Kidney (tissue), 22 donors: ENCODE results near the gene CD300A. TPM values are rescaled to one million over a fixed set of nuclear protein-coding genes. Genes with fewer than 3 reads are reported as not detected.

Experiments used
- DNase-seq, 5 donors: peaks; one replicate each; pipeline ENCODE4 v3.0.0-alpha.2; 2013 to 2020
- FAIRE-seq: peaks from 2 replicates; lab custom pipeline; 2012; peaks lifted over from hg19 to GRCh38; lab: Jason Lieb, UNC
- H3K27ac ChIP-seq, 2 donors: one replicate each; pipeline ENCODE4 v1.7.0; 2013; ENCODE audit warnings: low read depth in 2 of 2, low read length in 2 of 2, inconsistent platforms in 1 of 2
- H3K27me3 ChIP-seq: one replicate; pipeline ENCODE4 v1.7.1; 2013; ENCODE audit warnings: low read length, inconsistent platforms; ENCODE audit not compliant: control insufficient read depth, insufficient read depth
- H3K36me3 ChIP-seq, 3 donors: one replicate each; pipeline versions ENCODE4 v1.7.0 to v1.7.1; 2013; ENCODE audit warnings: low read length in 3 of 3, control low read depth in 1 of 3, inconsistent platforms in 1 of 3; ENCODE audit not compliant: insufficient read depth in 3 of 3, control insufficient read depth in 2 of 3
- H3K4me1 ChIP-seq, 3 donors: one replicate each; pipeline versions ENCODE4 v1.7.0 to v1.7.1; 2013; ENCODE audit warnings: low read length in 3 of 3, inconsistent platforms in 1 of 3, low read depth in 1 of 3; ENCODE audit not compliant: control insufficient read depth in 2 of 3, insufficient read depth in 2 of 3
- H3K4me3 ChIP-seq, 3 donors: one replicate each; pipeline versions ENCODE4 v1.7.0 to v1.8.1; 2013; ENCODE audit warnings: low read length in 3 of 3, control low read depth in 1 of 3, inconsistent platforms in 1 of 3
- H3K9ac ChIP-seq, 3 donors: one replicate each; pipeline versions ENCODE4 v1.7.0 to v1.7.1; 2013; ENCODE audit warnings: low read length in 3 of 3, control low read depth in 1 of 3, inconsistent platforms in 1 of 3
- H3K9me3 ChIP-seq, 3 donors: one replicate each; pipeline versions ENCODE4 v1.7.0 to v1.7.1; 2013; ENCODE audit warnings: low read length in 3 of 3, control low read depth in 1 of 3, inconsistent platforms in 1 of 3; ENCODE audit not compliant: control insufficient read depth in 2 of 3, insufficient read depth in 1 of 3
- CTCF ChIP-seq: IDR thresholded peaks from 3 replicates; pipeline ENCODE4 v1.5.1; 2012; ENCODE audit warnings: mild to moderate bottlenecking, moderate library complexity, borderline replicate concordance; ENCODE audit not compliant: insufficient read depth; ENCODE audit errors: extremely low read depth
- intact Hi-C: fragments of 100-400 bp; cut with DNase I; formaldehyde crosslinking; loops from one replicate; pipeline ENCODE4 v1.11.1; 2022
- long read RNA-seq, 10 donors: library from polyadenylated mRNA in 1 of 10; unstranded in 1 of 10; transcript quantifications; one replicate each; pipeline ENCODE4 v2.0.0 and lab custom pipeline, GENCODE V29; 2021 to 2026
- polyA plus RNA-seq: library from polyadenylated mRNA; stranded (reverse); fragments of 350-450 nt; fragmentation: Illumina TruSeq; extraction: RNeasy Lipid Tissue Mini Kit (QIAGEN cat#74804); gene quantifications from one replicate; pipeline ENCODE4 v1.2.3, GENCODE V29; 2014; ENCODE audit warnings: low read depth, low replicate concordance; ENCODE audit not compliant: insufficient read depth
- total RNA-seq: library from RNA; stranded (reverse); fragmentation: NEBNext Ultra II Directional; extraction: Animal tissue kit (Norgen Biotek cat#: 25700); gene quantifications from one replicate; pipeline ENCODE4 v1.2.1, GENCODE V29; 2021
- donor health status: control.
- donor health status: control.
- donor health status: control.
- donor health status: control.
- donor health status: control.
- donor health status: DM: yes; HTN: yes; CAD: no.
- donor health status: Normal renal cell carcinoma (clear cell type).

Gene CD300A
- total RNA-seq, result 8.2 TPM
- 3.1 TPM for polyA plus RNA-seq
- long read RNA-seq, donor 1, result 0 reads
- long read RNA-seq, donor 2, partial matches to known transcripts, result 0 of 1 reads
- long read RNA-seq, donor 2, other reads (novel, unspliced or antisense), result 0 of 1 reads
- long read RNA-seq, donor 3, result 0 reads
- long read RNA-seq, donor 4, result 0 reads
- long read RNA-seq, donor 5, result 0 reads
- long read RNA-seq, donor 6, result 0 reads
- long read RNA-seq, donor 7, partial matches to known transcripts, result 0 of 2 reads
- long read RNA-seq, donor 7, other reads (novel, unspliced or antisense), result 2 of 2 reads
- long read RNA-seq, donor 8, result 0 reads
- long read RNA-seq, donor 9, result 0 reads
- long read RNA-seq, donor 10, partial matches to known transcripts, result 0 of 1 reads
- long read RNA-seq, donor 10, other reads (novel, unspliced or antisense), result 0 of 1 reads

GRCh38 chr17:74466111-74466827, at the start of gene CD300A:
CD300A (plus strand) TSS chr17:74466634; CDS start chr17:74466704, 70 bp downstream.
- intact Hi-C loops, result no loop called here
- Histone ChIP-seq H3K4me3 (peak within 1 kb of the TSS in 1 of 3 donors; percentile 17), H3K4me1 (peaks cover 0 to 2% (median 0%) of the 10 kb centered on the region in 3 donors), H3K9me3 (peaks cover 0 to 2% (median 0%) of the 10 kb centered on the region in 3 donors), H3K27ac (no peak within 1 kb of the TSS), H3K36me3 (no peaks in the 10 kb centered on the region), H3K27me3 (peaks cover 7% of the 10 kb centered on the region), H3K9ac (no peak within 1 kb of the TSS)
- FAIRE-seq (no peak), DNase-seq (peak; percentile 38 to 66 (median 40))
- no peak for TF ChIP-seq CTCF

- intact Hi-C loops, result no loop called here
- H3K9me3 ChIP-seq, result no peaks in the 10 kb centered on the region
- no peak for FAIRE-seq
Measured at GRCh38 chr17:74417178-74418045, 49.0 kb upstream of the CD300A start.

More at GRCh38 chr17:74417178-74418045, 49.0 kb upstream of the CD300A start:
- no peaks in the 10 kb centered on the region for H3K27me3 ChIP-seq
- H3K27ac ChIP-seq, result no peak overlapping the region
- no peak for TF ChIP-seq CTCF
- DNase-seq, result peak in 1 of 5 donors; percentile 43
- no peak overlapping the region for H3K9ac ChIP-seq
- peaks cover 0 to 6% (median 4%) of the 10 kb centered on the region in 3 donors for H3K4me1 ChIP-seq
- H3K4me3 ChIP-seq, result no peak overlapping the region
- H3K36me3 ChIP-seq, result no peaks in the 10 kb centered on the region
